Skeletal muscle cell (primary cell): Measurements from ENCODE around the gene APBA2.

ENCODE experiments used
- DNase-seq: peaks from one replicate; pipeline ENCODE4 v3.0.0-alpha.2; 2010; ENCODE audit warnings: low read depth
- H3K4me3 ChIP-seq: 2 replicates; pipeline ENCODE4 v1.5.1; 2011; ENCODE audit warnings: low read depth, mild to moderate bottlenecking, control low read depth, low read length, moderate library complexity

The APBA2 gene

DNA sequence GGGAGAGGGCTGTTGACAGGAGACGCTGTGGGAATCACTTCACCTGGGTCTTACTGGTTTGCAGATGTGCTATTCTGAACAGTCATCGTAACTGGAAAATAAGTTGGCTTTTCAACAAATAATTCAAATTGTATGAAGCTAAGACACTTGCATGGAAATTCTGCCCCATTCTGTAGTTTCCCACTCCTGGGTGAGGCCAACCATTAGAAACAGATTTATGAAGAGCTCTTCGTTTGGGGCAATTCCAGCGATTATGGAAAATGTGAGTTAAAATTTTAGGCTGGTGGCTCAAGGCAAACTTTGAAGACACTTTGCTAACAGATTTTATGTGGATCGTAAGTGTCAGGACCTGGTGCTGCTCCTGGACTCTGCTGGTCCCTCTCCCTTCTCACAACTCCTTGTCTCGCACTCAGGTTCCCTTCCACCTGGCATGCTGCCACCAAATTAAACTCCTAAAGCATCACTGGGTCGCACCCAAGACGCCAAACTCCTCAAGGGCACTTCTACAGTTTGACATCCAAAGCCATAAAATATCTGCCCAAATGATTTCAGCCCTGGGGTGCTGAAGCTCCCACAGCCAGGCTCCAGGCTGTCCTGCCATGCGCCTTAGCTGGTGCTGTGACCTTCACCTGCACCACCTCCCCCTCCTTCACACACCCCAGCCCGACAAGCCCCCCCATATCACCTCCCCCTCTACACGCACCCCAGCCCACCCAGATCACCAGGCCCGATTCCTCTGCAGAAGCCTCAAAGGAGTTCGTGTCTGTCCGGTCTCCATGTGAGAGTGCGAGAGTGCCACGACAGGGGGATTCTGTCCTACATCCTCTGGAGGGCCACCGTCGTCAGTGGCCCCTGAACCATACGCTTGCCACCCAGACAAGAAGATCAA lies 245.4 kb downstream of the APBA2 start:
- no peak for DNase-seq
- no peak overlapping the region for H3K4me3 ChIP-seq

DNA sequence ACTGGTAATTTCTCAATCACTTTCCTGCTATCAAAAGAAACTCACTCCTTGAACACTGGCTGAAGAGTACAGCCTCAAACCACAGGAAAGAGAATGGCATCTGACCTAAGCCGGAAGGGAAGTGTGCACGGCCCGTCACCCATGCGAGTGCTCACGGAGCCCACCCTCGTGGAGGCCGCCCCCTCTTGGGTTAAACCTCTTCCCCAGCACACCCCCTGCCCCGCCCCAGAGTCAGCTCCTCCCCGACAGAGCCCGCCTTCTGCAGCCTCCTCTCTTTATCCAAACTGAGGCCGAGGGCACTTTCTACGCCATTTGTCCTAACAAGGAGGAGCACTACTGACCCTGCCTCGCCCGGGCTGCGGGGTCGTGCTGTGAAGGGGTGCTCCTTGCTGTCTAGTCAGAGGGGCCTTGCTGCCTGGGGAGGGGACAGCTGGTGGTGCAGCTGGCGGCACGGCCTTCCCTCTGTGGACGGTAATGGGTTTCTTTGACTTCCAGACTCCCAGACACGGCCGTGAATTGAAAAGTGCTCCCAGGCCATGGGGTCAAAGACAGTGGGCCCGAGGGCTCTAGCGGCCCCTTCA lies 246.2 kb downstream of the APBA2 start:
- H3K4me3 ChIP-seq = no peak overlapping the region
- DNase-seq = no peak

DNA sequence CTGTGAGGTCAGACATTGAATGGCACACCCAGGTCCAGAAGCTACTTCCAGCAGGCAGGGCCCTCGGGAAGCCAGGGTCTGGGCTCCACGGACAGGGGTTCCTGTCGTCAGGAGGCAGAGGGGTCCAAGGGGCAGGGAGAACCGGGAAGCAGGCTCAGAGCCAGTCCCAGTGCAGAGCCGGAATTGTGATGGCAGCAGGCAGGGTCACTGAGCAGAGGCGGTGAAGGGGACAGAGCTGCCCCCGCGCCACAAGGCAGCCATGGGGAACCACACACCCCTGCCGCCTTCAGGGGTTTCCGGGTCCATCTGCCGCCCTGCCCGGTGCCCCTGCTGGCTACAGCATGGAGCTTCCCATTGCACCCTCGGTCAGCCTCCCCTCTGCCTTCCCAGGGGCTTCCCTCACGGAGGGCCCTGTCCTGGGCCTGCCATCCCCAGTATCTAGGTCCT lies 247.0 kb downstream of the APBA2 start:
- H3K4me3 ChIP-seq = no peak overlapping the region
- no peak for DNase-seq

- no peak for DNase-seq
- H3K4me3 ChIP-seq = no peak overlapping the region
Measured at GRCh38 chr15:29133321-29133720, 247.5 kb downstream of the APBA2 start.

DNA sequence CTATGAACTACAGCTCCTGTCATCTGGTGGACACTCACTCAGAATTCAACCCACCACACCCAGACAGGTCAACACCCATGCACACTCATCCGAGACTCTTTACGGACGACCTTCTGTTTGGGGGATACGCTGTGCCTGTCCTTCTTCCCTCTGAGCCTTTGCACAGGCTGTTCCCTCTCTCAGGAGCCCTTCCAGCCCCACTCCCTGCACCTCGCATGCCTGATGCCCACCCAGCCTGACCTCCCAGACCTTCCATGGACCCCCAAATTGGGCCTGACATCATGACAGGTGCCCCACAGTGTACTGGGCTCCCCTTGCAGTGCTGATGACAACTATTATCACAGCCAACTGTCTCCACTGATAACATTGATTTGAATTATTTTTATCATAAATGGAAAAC lies 248.0 kb downstream of the APBA2 start:
- no peak for DNase-seq
- no peak overlapping the region for H3K4me3 ChIP-seq

DNA sequence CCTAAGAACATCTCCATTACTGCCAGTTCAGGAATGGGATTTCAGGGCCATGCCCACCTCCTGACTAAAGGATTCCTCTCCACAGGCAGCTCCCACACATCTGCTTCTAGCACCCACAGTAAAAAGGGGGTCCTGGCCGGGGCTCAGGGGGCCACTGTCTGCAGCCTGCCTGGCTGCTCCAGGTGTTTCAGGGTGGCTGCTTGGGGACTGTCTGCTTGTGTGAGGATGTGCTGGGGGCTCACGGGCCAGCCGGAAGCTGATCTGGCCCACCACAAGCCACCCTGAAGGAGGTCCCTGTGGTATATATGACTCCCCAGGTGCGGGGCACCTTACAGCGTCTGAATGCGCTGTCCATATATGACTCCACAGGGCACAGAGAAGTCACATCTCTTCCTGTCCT lies 248.5 kb downstream of the APBA2 start:
- DNase-seq = no peak
- no peak overlapping the region for H3K4me3 ChIP-seq

GRCh38 chr15:29134641-29135308 lies 249.0 kb downstream of the APBA2 start:
- no peak for DNase-seq
- H3K4me3 ChIP-seq = no peak overlapping the region

DNA sequence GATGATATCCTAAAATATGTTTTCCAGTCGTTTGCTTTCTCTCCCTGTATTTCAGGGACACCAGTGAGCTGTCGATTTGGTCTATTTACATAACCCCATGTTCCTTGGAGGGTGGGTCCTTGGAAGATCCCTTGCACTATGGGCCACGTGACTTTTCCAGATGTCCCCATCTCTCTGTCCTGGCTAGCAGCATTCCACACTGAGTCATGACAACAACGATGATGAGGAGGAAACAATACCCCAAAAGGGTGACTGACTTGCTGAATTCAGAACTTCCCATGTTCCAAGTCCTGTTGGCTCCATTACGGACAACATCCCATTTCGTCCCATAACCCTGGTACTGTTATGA lies 249.5 kb downstream of the APBA2 start:
- DNase-seq = no peak
- no peak overlapping the region for H3K4me3 ChIP-seq

DNA sequence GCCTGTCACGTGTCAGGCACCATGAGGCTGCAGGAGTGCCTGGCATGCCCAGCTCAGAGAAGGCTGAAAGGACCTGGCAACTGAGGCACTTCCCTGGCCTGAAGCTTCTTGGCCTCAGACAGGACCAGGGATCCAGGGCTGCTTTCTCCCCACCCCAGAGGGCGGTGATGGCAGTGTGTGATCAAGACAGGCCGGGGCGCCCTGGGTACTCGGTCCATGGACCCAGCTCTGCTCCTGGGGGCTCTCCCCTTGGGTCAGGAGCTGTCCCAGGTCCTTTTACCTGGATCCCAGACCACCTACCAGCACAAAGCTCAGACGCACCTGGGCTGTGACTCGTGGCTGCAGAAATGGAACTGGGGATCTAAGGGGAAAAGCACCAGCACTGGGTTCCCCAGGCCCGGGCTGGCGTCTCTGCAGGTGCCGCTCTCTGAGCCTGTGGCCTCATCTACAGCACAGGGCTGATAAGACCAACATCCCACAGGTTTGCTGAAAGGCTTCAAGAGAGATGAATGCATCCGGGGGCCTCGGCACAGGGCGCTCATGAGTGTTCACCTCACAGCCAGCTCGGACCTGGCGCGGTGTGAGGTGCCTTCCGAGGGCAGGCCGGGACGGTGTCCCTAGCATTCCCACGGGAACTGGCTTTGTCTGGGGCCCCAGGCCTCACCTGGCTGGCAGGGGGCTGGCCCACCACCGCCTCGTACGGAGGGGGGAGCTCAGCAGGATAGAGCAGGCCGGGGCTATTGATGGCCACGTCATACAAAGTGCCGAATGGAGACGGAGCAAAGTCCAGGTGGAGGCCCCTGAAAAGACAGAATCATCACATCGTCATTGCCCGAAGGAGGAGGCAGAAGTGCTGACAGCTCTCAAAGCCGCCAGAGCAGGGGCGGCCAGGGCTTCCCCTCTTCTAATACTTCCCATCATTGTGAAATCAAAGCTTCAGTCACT lies 250.2 kb downstream of the APBA2 start:
- no peak overlapping the region for H3K4me3 ChIP-seq
- DNase-seq = no peak

- no peak overlapping the region for H3K4me3 ChIP-seq
- DNase-seq = no peak
Measured at GRCh38 chr15:29138260-29138659, 252.5 kb downstream of the APBA2 start.

GRCh38 chr15:29139072-29139471 lies 253.3 kb downstream of the APBA2 start:
- H3K4me3 ChIP-seq = no peak overlapping the region
- no peak for DNase-seq

DNA sequence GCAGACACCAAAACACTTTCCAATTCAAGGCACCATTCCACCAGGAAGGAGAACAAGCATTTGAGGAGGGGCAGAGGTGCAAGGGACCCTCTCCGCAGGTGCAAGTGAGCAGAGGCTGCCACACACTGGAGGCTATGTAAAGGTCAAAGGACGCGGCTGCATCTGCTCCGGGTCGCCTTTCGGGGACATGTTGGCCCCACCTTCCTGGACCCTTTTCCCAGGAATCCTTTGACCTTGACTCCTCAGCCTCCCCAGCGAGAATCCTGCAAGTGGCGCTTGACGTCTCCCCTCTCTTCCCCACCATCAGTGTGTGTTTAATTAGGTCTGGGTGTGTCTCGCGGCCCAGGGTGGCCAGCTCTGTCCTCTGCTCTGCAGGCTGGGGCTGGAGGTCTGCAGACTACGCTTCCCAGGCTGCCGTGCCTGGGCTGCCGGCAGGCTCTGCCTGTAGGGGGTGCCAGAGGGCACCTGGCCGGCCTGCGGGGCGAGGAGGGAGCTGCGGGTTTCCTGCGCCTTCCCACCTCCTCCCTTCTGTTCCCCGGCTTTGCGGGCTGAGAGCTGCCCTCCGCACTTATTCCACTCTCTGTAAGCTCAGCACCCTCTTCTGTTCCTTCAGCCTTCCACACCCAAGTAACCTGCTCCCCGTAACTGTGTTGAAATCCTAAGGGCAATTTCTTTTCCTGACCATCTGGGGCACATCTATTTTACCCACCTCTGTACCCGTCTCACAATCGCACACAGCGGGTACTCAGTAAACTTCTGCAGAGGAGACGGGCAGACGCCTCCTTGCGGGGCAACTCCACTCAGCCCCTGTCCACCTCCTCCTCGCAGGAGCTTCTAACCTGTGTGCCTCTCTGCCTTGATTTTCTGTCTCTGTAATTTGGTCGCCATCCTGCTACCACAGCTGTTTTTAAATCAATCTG lies 254.0 kb downstream of the APBA2 start:
- no peak overlapping the region for H3K4me3 ChIP-seq
- no peak for DNase-seq

DNA sequence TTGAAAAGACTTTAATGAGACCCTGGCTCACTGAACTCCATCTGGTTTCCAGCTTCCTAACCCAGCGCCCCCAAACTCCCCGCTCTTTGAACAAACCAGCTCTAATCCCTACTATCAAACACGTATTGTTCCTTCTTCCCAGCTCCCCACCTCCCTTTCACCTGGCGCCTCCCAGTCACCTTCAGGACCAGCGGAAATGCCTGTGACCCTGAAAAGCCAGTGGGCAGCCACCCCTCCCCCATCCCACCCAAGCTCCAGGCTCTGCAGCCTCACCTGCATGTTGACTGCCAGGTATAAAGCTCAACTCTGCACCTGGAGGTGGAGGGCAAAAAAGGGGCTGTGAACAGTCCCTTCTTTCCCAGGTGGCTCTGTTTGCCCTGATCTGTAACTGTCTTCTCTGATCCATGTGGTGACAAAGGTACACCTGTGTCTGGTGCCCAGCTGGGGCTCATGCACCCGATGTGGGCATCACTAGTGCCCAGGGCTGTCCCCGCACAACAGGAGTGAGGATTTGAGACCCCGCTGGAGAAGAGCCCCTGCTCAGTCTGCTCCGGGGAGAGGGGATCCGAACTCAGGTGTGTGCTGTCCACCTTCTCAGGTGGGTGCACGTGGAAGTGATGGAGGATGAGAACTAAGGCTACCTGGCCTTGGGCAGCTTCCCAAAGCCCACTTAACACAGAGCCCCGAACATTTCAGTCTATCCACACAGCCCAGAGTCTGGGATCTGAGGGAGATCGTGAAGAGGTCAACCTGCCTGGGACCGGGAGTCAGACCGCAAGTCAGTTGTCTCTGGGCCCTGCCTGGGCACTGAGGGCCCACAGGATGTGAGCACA lies 254.9 kb downstream of the APBA2 start:
- no peak for DNase-seq
- H3K4me3 ChIP-seq = no peak overlapping the region

GRCh38 chr15:29141308-29142128 lies 255.7 kb downstream of the APBA2 start:
- DNase-seq = no peak
- no peak overlapping the region for H3K4me3 ChIP-seq

DNA sequence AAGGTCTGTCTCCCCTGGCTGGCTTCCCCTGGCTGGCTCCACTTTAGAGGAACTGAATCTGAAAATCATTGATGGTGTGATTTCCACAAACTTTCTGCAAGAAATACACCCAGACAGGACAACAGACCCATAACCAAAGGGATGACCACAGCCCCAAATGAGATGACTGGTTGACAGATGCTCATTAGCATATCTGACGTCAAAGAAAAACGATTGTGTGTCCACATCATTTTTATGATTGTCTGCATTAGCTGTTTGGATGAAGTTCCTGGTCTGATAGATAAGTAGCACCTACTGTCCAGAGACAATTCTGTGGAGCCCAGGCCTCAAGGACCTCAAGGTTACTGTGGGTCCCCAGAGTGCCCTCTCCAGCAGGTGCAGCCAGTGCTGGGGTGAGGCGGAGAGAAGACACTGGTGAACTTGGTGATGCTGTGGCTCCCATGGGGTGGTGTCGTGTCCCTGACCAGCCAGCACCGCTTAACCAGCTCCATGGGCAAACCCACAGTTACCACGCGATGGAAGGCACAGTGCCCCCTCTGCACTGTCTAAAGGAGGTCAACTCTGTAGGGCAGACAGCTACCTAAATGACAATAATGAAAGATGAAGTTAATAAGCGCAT lies 256.5 kb downstream of the APBA2 start:
- no peak overlapping the region for H3K4me3 ChIP-seq
- DNase-seq = no peak

DNA sequence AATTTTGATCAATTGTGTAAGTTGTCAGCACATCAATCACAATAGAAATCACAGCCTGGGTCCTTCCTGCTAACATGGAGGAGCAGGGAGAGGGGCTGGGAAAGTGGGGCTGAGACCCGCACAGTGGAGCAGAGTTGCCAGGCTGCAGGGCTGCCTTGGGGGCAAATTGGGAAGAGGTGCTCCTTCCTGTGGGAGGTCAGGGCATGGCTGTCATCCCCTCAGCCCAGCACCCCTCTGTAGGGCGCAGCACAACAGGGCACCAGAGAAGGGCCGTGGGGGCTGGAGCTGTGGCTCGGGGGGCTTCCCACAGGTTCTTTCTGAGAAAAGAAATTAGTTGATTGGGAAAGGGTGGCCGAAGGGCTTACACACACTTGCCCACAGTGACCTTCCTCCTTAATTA lies 257.5 kb downstream of the APBA2 start:
- no peak for DNase-seq
- H3K4me3 ChIP-seq = no peak overlapping the region
